Stomach (tissue), 4 donors: ENCODE measurements around the gene PYGM.

ENCODE experiments used
- CTCF ChIP-seq, 7 experiments: fragments of 450-650 bp in 4 of 7; fragments of 200-600 bp in 3 of 7; sonication (generic) in 3 of 7; IDR thresholded peaks; one replicate each; pipeline ENCODE4 v1.5.1; 2016 to 2019; ENCODE audit warnings: antibody characterized with exemption in 7 of 7, control low read depth in 2 of 7, mild to moderate bottlenecking in 1 of 7
- POLR2AphosphoS5 ChIP-seq, 3 donors: sonication (generic); formaldehyde crosslinking; IDR thresholded peaks; one replicate each; pipeline ENCODE4 v1.6.1; 2016; ENCODE audit warnings: antibody characterized with exemption in 3 of 3

GRCh38 chr11:64711956-64712362 is 47.8 kb downstream of the PYGM start:
- TF ChIP-seq CTCF (IDR thresholded peaks at IDR 0.05) (no peak), POLR2AphosphoS5 (IDR thresholded peaks at IDR 0.05) (no peak)
